Esophagus squamous epithelium (tissue), 5 donors: ENCODE measurements around the gene EIF2AK3. TPM values are rescaled to one million over a fixed set of nuclear protein-coding genes. Genes with fewer than 3 reads are reported as not detected.
"Not testable (repeated sequence)": the region's sequence is repeated elsewhere in the genome, so short reads cannot be mapped to it uniquely, and the experiment has no call there.

ENCODE experiments used
- DNase-seq: peaks from one replicate; lab custom pipeline; 2025; lab: John Stamatoyannopoulos, UW
- H3K27ac ChIP-seq, 4 donors: fragments of 200-600 bp; sonication (generic); one replicate each; pipeline ENCODE4 v1.5.1; 2016 to 2019; ENCODE audit warnings: mild to moderate bottlenecking in 1 of 4
- H3K27me3 ChIP-seq, 4 donors: fragments of 200-600 bp; sonication (generic); 1 replicate in 3 of 4; 2 replicates in 1 of 4; pipeline versions ENCODE4 v1.5.1 to v1.6.0; 2017 to 2021; ENCODE audit warnings: antibody characterized with exemption in 1 of 4
- H3K36me3 ChIP-seq, 3 donors: fragments of 200-600 bp; sonication (generic); one replicate each; pipeline ENCODE4 v1.5.1; 2016 to 2019
- H3K4me1 ChIP-seq, 3 donors: fragments of 200-600 bp; sonication (generic); one replicate each; pipeline ENCODE4 v1.5.1; 2017 to 2019
- H3K4me3 ChIP-seq, 4 donors: fragments of 200-600 bp; sonication (generic); 1 replicate in 3 of 4; 2 replicates in 1 of 4; pipeline ENCODE4 v1.5.1; 2016 to 2019; ENCODE audit warnings: mild to moderate bottlenecking in 2 of 4, moderate library complexity in 1 of 4
- H3K9me3 ChIP-seq, 3 donors: fragments of 200-600 bp; sonication (generic); one replicate each; pipeline ENCODE4 v1.5.1; 2016 to 2019
- CTCF ChIP-seq, 6 experiments: fragments of 450-650 bp in 4 of 6; fragments of 200-600 bp in 2 of 6; sonication (generic) in 2 of 6; IDR thresholded peaks; one replicate each; pipeline ENCODE4 v1.5.1; 2016 to 2019; ENCODE audit warnings: antibody characterized with exemption in 6 of 6, mild to moderate bottlenecking in 4 of 6, moderate library complexity in 4 of 6
- POLR2A ChIP-seq, 4 donors: fragments of 450-650 bp; IDR thresholded peaks; one replicate each; pipeline ENCODE4 v1.6.1; 2017; ENCODE audit warnings: antibody characterized with exemption in 4 of 4, mild to moderate bottlenecking in 4 of 4, moderate library complexity in 3 of 4
- WGBS, 2 donors: methylation state at CpG; one replicate each; pipeline ENCODE4 v1.1.5; 2018; 5-methylcytosine and 5-hydroxymethylcytosine counted together
- intact Hi-C: fragments of 100-400 bp; cut with DNase I; formaldehyde crosslinking; loops from one replicate; pipeline ENCODE4 v1.15.0; 2022
- total RNA-seq, 4 donors: library from RNA; depleted of rRNA; stranded (reverse); fragments of >200 nt; gene quantifications; one replicate each; pipeline ENCODE4 v1.1.0, GENCODE V29; 2016
- donor health status: DM: yes; HTN: yes; CAD: no.

EIF2AK3 gene
- total RNA-seq, 4 donors from 2014 or later, result 12.2 to 16.9 (median 16.7) TPM

GRCh38 chr2:88554189-88554588 is 73.1 kb downstream of the EIF2AK3 start:
- Histone ChIP-seq H3K9me3 (no peaks in the 10 kb centered on the region), H3K4me3 (no peak overlapping the region), H3K27me3 (peaks cover 0 to 15% (median 0%) of the 10 kb centered on the region in 4 donors), H3K36me3 (peaks cover 0 to 41% (median 0%) of the 10 kb centered on the region in 3 donors), H3K4me1 (no peaks in the 10 kb centered on the region), H3K27ac (no peak overlapping the region)
- no peak for DNase-seq
- no peak for TF ChIP-seq POLR2A (IDR thresholded peaks at IDR 0.05)
- TF ChIP-seq CTCF (IDR thresholded peaks at IDR 0.05), result peak in 1 of 6 experiments; percentile 22
- intact Hi-C loops, result no loop called here
- WGBS, 2 donors, result 75 to 89% methylated on average over 5 of the region's 5 CpGs

- Histone ChIP-seq H3K27me3 (peaks cover 0 to 39% (median 0%) of the 10 kb centered on the region in 4 donors), H3K9me3 (no peaks in the 10 kb centered on the region), H3K36me3 (no peaks in the 10 kb centered on the region), H3K4me1 (no peaks in the 10 kb centered on the region), H3K4me3 (no peak overlapping the region), H3K27ac (no peak overlapping the region)
- no peak for TF ChIP-seq CTCF (IDR thresholded peaks at IDR 0.05)
- TF ChIP-seq POLR2A (IDR thresholded peaks at IDR 0.05), result no peak
- no peak for DNase-seq
- intact Hi-C loops, result no loop called here
- WGBS, 2 donors, result 7 to 29% methylated on average over 29 to 35 of the region's 36 CpGs
Measured at GRCh38 chr2:88549616-88550292, 77.5 kb downstream of the EIF2AK3 start.

DNA sequence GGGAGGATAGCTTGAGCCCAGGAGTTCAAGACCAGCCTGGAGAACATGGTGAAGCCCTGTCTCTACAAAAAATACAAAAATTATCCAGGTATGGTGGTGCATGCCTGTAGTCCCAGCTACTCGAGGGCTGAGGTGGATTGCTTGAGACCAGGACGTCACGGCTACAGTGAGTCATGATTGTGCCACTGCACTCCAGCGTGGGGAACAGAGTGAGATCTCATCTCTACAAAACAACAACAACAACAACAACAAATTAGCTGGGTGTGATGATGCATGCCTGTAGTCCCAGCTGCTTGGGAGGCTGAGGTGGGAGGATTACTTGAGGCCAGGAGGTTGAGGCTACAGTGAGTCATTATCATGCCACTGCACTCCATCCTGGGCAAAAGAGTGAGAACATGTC is 81.0 kb downstream of the EIF2AK3 start:
- intact Hi-C loops, H3K4me3 ChIP-seq, H3K27ac ChIP-seq, H3K4me1 ChIP-seq, H3K9me3 ChIP-seq, H3K36me3 ChIP-seq, DNase-seq: not testable (repeated sequence)
- H3K27me3 ChIP-seq, result peaks cover 0 to 44% (median 0%) of the 10 kb centered on the region in 4 donors
- WGBS, 2 donors, result 90 to 91% methylated on average over 3 to 4 of the region's 4 CpGs

DNA sequence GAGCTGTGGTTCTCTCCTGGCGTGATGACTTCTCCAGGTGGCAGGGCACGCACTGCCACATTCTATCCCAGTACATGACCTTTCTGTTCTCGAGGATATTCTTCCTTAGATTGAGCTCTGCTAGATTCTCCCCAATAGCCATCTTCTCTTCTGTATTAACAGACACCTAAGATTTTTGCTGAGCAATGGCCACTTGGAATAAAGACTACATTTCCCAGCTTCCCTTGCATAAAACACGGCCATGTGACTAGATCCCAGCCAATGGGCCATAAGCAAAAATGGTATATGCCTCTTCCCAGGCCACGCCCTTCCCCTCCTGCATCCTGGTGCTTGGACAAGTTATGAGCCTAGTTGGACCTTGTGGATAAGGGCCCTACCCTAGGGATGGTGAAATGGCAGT is 82.1 kb downstream of the EIF2AK3 start:
- H3K36me3 ChIP-seq, result no peaks in the 10 kb centered on the region
- intact Hi-C loops, result no loop called here
- H3K4me1 ChIP-seq, result no peaks in the 10 kb centered on the region
- H3K27me3 ChIP-seq, result peaks cover 0 to 39% (median 0%) of the 10 kb centered on the region in 4 donors
- 68 to 78% methylated on average over 5 of the region's 5 CpGs for WGBS, 2 donors
- no peak for DNase-seq
- TF ChIP-seq POLR2A (IDR thresholded peaks at IDR 0.05) (no peak), CTCF (IDR thresholded peaks at IDR 0.05) (no peak)
- H3K27ac ChIP-seq, result no peak overlapping the region
- H3K9me3 ChIP-seq, result no peaks in the 10 kb centered on the region
- no peak overlapping the region for H3K4me3 ChIP-seq

DNA sequence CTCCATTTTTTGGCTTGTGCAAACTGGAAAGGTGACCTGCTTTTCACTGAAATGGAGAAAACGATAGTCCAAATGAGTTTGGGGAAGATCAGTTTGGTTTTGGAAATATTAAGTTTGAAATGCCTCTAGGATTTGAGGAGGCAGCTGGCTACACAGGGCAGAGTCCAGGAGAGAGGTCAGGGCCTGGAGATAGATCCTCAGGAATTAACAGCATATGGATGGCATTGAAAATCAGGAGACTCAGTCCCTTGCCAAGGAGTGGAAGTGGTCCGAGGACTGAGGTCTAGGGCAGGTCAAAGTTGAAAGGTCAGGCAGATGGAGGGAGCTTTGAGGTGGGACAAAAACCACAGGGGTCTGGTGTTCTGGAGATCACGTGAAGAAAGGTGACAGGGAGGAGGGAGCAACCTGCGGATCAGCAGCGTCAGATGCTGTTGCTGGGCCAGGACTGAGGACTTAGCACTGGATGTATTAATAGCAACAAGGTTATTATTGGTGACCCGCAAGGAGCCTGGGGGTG is 83.7 kb downstream of the EIF2AK3 start:
- Histone ChIP-seq H3K4me1 (no peaks in the 10 kb centered on the region), H3K4me3 (no peak overlapping the region), H3K9me3 (no peaks in the 10 kb centered on the region), H3K27ac (no peak overlapping the region), H3K27me3 (peaks cover 0 to 24% (median 0%) of the 10 kb centered on the region in 4 donors), H3K36me3 (no peaks in the 10 kb centered on the region)
- 74 to 78% methylated on average over 6 of the region's 6 CpGs for WGBS, 2 donors
- no peak for DNase-seq
- TF ChIP-seq POLR2A (IDR thresholded peaks at IDR 0.05), result no peak
- TF ChIP-seq CTCF (IDR thresholded peaks at IDR 0.05), result no peak
- intact Hi-C loops, result no loop called here
